GM23338 (cell line): ENCODE results near the gene KLK5. TPM values are rescaled to one million over a fixed set of nuclear protein-coding genes. Genes with fewer than 3 reads are reported as not detected.

Source experiments
- ATAC-seq: fragments of 200-7000 bp; cut with Tn5 transposase; 3 replicates; pipeline ENCODE4 v1.9.1; 2020
- DNase-seq: peaks from one replicate; pipeline ENCODE4 v3.0.0-alpha.2; 2015; ENCODE audit warnings: low spot score
- H2AFZ ChIP-seq: fragments of 200-600 bp; sonication (generic); 2 replicates; pipeline ENCODE4 v1.8.0; 2016; ENCODE audit warnings: antibody characterized with exemption, mild to moderate bottlenecking, moderate library complexity
- H3F3A ChIP-seq: fragments of 200-600 bp; sonication (generic); replicated peaks from 2 replicates; pipeline ENCODE4 v1.8.0; 2017; ENCODE audit warnings: antibody characterized with exemption, mixed run types, low read depth
- H3K27ac ChIP-seq: fragments of 200-600 bp; sonication (generic); 2 replicates; pipeline ENCODE4 v1.6.1; 2016; ENCODE audit warnings: low read depth
- H3K27me3 ChIP-seq: fragments of 200-600 bp; sonication (generic); 2 replicates; pipeline ENCODE4 v1.8.0; 2016; ENCODE audit warnings: mild to moderate bottlenecking, mixed run types, moderate library complexity; ENCODE audit not compliant: insufficient read depth
- H3K36me3 ChIP-seq: fragments of 200-600 bp; sonication (generic); 2 replicates; pipeline ENCODE4 v1.8.0; 2016; ENCODE audit warnings: mild to moderate bottlenecking; ENCODE audit not compliant: insufficient read depth
- H3K4me1 ChIP-seq: fragments of 200-600 bp; sonication (generic); 2 replicates; pipeline ENCODE4 v1.8.0; 2016; ENCODE audit warnings: mild to moderate bottlenecking, moderate library complexity; ENCODE audit not compliant: insufficient read depth
- H3K4me2 ChIP-seq: fragments of 200-600 bp; sonication (generic); 2 replicates; pipeline ENCODE4 v1.7.1; 2017; ENCODE audit warnings: mixed run types
- H3K4me3 ChIP-seq: fragments of 200-600 bp; sonication (generic); 2 replicates; pipeline ENCODE4 v1.6.1; 2016; ENCODE audit warnings: mixed run types
- H3K79me2 ChIP-seq: fragments of 200-600 bp; sonication (generic); replicated peaks from 2 replicates; pipeline ENCODE4 v1.8.0; 2017; ENCODE audit warnings: mild to moderate bottlenecking; ENCODE audit not compliant: insufficient read depth
- H3K9me2 ChIP-seq: fragments of 200-600 bp; sonication (generic); 2 replicates; pipeline ENCODE4 v1.8.0; 2017; ENCODE audit not compliant: insufficient read depth
- H4K20me1 ChIP-seq: fragments of 200-600 bp; sonication (generic); replicated peaks from 2 replicates; pipeline ENCODE4 v1.8.0; 2017; ENCODE audit warnings: mild to moderate bottlenecking; ENCODE audit not compliant: insufficient read depth
- H3K27ac Mint-ChIP-seq: 2 replicates; pipeline ENCODE4 v1.8.0; 2020; ENCODE audit warnings: inconsistent platforms, mild to moderate bottlenecking, moderate library complexity, mixed read lengths
- H3K27me3 Mint-ChIP-seq: 3 replicates; pipeline ENCODE4 v1.8.0; 2022; ENCODE audit warnings: low read depth, mild to moderate bottlenecking, moderate library complexity, mixed read lengths, inconsistent platforms; ENCODE audit not compliant: insufficient read depth, poor library complexity
- H3K36me3 Mint-ChIP-seq: 3 replicates; pipeline ENCODE4 v1.8.0; 2021; ENCODE audit warnings: low read depth, mild to moderate bottlenecking, inconsistent platforms, moderate library complexity, mixed read lengths
- H3K4me1 Mint-ChIP-seq: 3 replicates; pipeline ENCODE4 v1.8.0; 2020; ENCODE audit warnings: mild to moderate bottlenecking, inconsistent platforms, mixed read lengths
- H3K4me3 Mint-ChIP-seq: 3 replicates; pipeline ENCODE4 v1.8.0; 2021; ENCODE audit warnings: moderate library complexity, mild to moderate bottlenecking, inconsistent platforms, mixed read lengths
- H3K9me3 Mint-ChIP-seq: 3 replicates; pipeline ENCODE4 v1.8.0; 2020; ENCODE audit warnings: moderate library complexity, mild to moderate bottlenecking, inconsistent platforms, mixed read lengths
- CTCF ChIP-seq, 2 experiments: fragments of 200-600 bp in 1 of 2; sonication (generic) in 1 of 2; conservative IDR thresholded peaks; 2 replicates each; pipeline versions ENCODE4 v1.5.1 to v1.6.1; 2016 to 2017; ENCODE audit warnings: antibody characterized with exemption in 2 of 2, low read depth in 2 of 2, mild to moderate bottlenecking in 2 of 2, moderate library complexity in 1 of 2
- ETS1 ChIP-seq: IDR thresholded peaks from 2 replicates; pipeline ENCODE4 v1.6.1; 2016; ENCODE audit warnings: antibody characterized with exemption
- EZH2 ChIP-seq: fragments of 200-600 bp; sonication (generic); IDR thresholded peaks from one replicate; pipeline ENCODE4 v1.8.0; 2017; ENCODE audit warnings: antibody characterized with exemption, mild to moderate bottlenecking, low read depth; ENCODE audit not compliant: unreplicated experiment
- JUNB ChIP-seq: IDR thresholded peaks from one replicate; pipeline ENCODE4 v1.6.1; 2016; ENCODE audit warnings: antibody characterized with exemption; ENCODE audit not compliant: unreplicated experiment
- NANOG ChIP-seq: IDR thresholded peaks from 2 replicates; pipeline ENCODE4 v1.6.1; 2016; ENCODE audit warnings: antibody characterized with exemption, borderline replicate concordance
- POLR2AphosphoS5 ChIP-seq: IDR thresholded peaks from 2 replicates; pipeline ENCODE4 v1.6.1; 2016; ENCODE audit warnings: antibody characterized with exemption, low read depth
- REST ChIP-seq: IDR thresholded peaks from one replicate; pipeline ENCODE4 v1.6.1; 2018; ENCODE audit warnings: antibody characterized with exemption; ENCODE audit not compliant: unreplicated experiment
- ZNF114 ChIP-seq: fragments of 250-450 bp; sonication (Bioruptor Pico); IDR thresholded peaks from 2 replicates; pipeline ENCODE4 v1.5.0; 2020; ENCODE audit warnings: mild to moderate bottlenecking, moderate library complexity
- ZNF462 ChIP-seq: fragments of 250-450 bp; sonication (Bioruptor Pico); IDR thresholded peaks from 2 replicates; pipeline ENCODE4 v1.5.0; 2020; ENCODE audit warnings: mild to moderate bottlenecking, moderate library complexity
- polyA plus RNA-seq: library from polyadenylated mRNA; unstranded; fragments of >200 nt; fragmentation: Nextera tagmentation; extraction: Ambion mirVana; gene quantifications from 2 replicates; pipeline ENCODE4 v1.2.1, GENCODE V29; 2016
- total RNA-seq: library from RNA; depleted of rRNA; stranded (reverse); fragments of >200 nt; shearing (Covaris generic); gene quantifications from 2 replicates; pipeline ENCODE4 v1.2.3, GENCODE V29; 2014

The KLK5 gene
- total and polyA plus RNA-seq, 2 experiments from 2014 or later, result 0.66 TPM; not detected in 1

GRCh38 chr19:50912727-50913716, 39.8 kb downstream of the KLK5 start:
- Histone ChIP-seq H3F3A (0 out of 2 replicates have a peak, but pooled peaks cover 2% of the 10 kb centered on the region), H4K20me1 (no peaks in the 10 kb centered on the region), H2AFZ (peak overlapping the region; percentile 66), H3K36me3 (no peaks in the 10 kb centered on the region), H3K4me1 (peaks cover 11% of the 10 kb centered on the region), H3K9me2 (no peaks in the 10 kb centered on the region), H3K79me2 (no peaks in the 10 kb centered on the region), H3K27me3 (peaks cover 57% of the 10 kb centered on the region), H3K4me2 (peak overlapping the region; percentile 79), H3K4me3 (peak overlapping the region; percentile 54), H3K27ac (no peak overlapping the region)
- H3K9me3 Mint-ChIP-seq, result no peaks in the 10 kb centered on the region; the same call in 1 of the 3 replicates
- ATAC-seq (no peak), DNase-seq (no peak)
- TF ChIP-seq ZNF462 (CRISPR knock-in tag) (no peak), EZH2 (peak; percentile 64), CTCF (conservative IDR thresholded peaks at IDR 0.05; ENCODE audit: low read depth in 2 of 2) (no peak), ZNF114 (CRISPR knock-in tag) (no peak), NANOG (no peak), ETS1 (no peak), POLR2AphosphoS5 (no peak), REST (no peak), JUNB (no peak)
- no peak overlapping the region for H3K27ac Mint-ChIP-seq
- H3K4me3 Mint-ChIP-seq, result no peak overlapping the region
- no peaks in the 10 kb centered on the region; the same call in 2 of the 3 replicates for H3K36me3 Mint-ChIP-seq
- H3K4me1 Mint-ChIP-seq, result peaks cover 8% of the 10 kb centered on the region
- H3K27me3 Mint-ChIP-seq, result peaks cover 25% of the 10 kb centered on the region
